Effector memory CD4-positive, alpha-beta T cell (primary cell): ENCODE measurements around the gene OVOL2.
A peak's percentile ranks its signal among the peaks of the same experiment; 100 is the strongest.

Experiments used
- DNase-seq, 3 donors: peaks; one replicate each; pipeline ENCODE4 v3.0.0-alpha.2; 2020
- H3K27ac ChIP-seq: 2 replicates; pipeline ENCODE4 v1.7.0; 2013; ENCODE audit warnings: mild to moderate bottlenecking, low read length, moderate library complexity; ENCODE audit not compliant: insufficient read depth, poor library complexity, severe bottlenecking
- H3K27me3 ChIP-seq: replicated peaks from 2 replicates; pipeline ENCODE4 v1.7.0; 2013; ENCODE audit warnings: mild to moderate bottlenecking, low read length; ENCODE audit not compliant: insufficient read depth, control insufficient read depth, poor library complexity, severe bottlenecking
- H3K36me3 ChIP-seq: 2 replicates; pipeline ENCODE4 v1.7.0; 2013; ENCODE audit warnings: mild to moderate bottlenecking, low read length, moderate library complexity; ENCODE audit not compliant: control insufficient read depth, insufficient read depth
- H3K4me1 ChIP-seq: 2 replicates; pipeline ENCODE4 v1.7.0; 2013; ENCODE audit warnings: low read length, mild to moderate bottlenecking; ENCODE audit not compliant: control insufficient read depth, insufficient read depth, poor library complexity, severe bottlenecking
- H3K4me3 ChIP-seq: 2 replicates; pipeline ENCODE4 v1.7.0; 2013; ENCODE audit warnings: low read length, low read depth, mild to moderate bottlenecking; ENCODE audit not compliant: insufficient read depth, poor library complexity, severe bottlenecking
- H3K9me3 ChIP-seq: 2 replicates; pipeline ENCODE4 v1.7.0; 2013; ENCODE audit warnings: mild to moderate bottlenecking, low read length, moderate library complexity; ENCODE audit not compliant: control insufficient read depth

OVOL2 gene

DNA sequence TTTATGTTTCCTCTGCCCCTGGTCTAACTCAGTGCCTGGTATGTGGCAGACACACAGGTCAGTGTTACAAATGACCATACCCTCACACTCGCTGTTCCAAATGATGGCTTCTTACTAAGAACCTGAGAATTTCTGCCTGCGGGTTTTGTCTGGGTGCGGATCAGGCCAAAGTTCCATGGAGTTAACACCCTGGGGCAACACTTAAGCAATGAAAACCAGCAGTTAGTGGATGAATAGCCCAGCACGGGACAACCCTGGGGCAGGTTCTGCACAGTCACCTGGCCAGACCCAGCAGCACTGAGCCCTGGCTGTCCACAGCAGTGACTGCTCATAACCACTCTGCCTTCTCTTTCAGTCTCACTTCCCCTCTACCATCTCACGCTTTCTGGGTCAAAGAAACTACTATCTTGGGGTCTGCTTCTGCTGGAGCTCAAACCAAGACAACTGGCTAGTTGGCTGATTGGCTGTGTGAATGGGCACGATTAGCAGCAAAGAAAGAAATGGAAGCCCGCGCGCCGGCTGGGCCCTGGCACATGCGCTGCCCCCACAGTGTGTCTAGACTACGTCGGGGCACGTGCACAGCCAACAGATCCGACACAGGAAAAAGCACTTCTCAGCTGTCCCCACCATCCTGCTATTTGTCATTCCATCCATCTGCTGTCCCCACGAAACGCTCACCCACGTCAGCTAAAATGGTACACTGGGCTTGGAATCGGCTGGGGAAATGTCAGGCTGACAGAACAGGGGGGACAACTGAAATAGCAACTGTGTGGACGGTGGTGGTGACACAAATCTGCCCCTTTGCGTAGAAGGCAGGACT, 52.3 kb downstream of the OVOL2 start:
- no peak for DNase-seq
- Histone ChIP-seq H3K36me3 (no peaks in the 10 kb centered on the region), H3K9me3 (no peaks in the 10 kb centered on the region), H3K4me3 (no peak overlapping the region), H3K4me1 (no peaks in the 10 kb centered on the region), H3K27ac (no peak overlapping the region), H3K27me3 (no peaks in the 10 kb centered on the region)

DNA sequence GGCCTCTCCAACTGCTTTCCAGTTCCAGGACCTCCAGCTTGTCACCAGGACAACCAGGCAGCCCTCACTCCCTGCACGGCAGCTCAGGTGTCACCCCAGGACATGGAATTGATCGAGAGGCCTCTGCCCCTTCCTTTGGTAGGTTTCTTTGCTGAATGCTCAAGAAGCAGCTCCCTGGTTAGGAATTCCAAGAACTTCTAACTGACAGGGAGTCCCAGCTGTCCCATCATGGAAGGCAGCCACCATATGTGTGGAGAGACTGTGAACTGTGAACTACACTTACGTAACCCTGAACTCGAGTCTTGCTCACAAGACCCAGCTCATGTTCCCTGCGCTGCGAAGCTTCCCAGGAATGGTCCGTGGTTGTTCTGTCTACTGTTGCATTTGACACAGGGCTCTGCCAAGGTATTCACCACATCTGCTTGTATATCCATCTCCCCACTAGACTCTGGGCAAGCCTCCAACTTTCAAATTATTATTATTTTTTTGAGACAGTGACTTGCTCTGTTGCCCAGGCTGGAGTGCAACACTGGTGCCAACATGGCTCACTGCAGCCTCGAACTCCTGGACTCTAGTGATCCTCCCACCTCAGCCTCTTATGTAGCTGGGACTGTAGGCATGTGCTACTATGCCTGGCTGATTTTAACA, 53.2 kb downstream of the OVOL2 start:
- Histone ChIP-seq H3K9me3 (no peaks in the 10 kb centered on the region), H3K4me1 (no peaks in the 10 kb centered on the region), H3K4me3 (no peak overlapping the region), H3K27me3 (no peaks in the 10 kb centered on the region), H3K27ac (no peak overlapping the region), H3K36me3 (no peaks in the 10 kb centered on the region)
- no peak for DNase-seq

DNA sequence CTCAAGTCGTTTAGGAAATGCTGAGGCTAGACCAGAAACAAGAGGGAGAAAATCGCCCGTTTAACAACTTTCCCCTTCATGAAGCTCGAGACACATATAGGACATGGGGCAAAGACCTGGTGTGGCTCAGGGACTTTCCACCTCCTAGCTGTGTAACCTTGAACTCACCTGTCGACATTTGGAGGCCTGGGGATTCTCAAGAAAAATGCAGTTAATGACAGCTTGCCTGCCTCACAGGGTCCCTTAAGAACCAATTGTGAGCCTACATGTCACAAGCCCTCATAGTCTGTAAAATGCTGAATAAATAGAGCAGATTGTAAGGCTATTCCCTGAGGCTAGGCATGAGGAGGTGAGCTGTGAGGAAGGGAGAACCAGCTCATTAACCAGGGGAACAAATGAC, 53.8 kb downstream of the OVOL2 start:
- Histone ChIP-seq H3K36me3 (no peaks in the 10 kb centered on the region), H3K4me1 (no peaks in the 10 kb centered on the region), H3K9me3 (no peaks in the 10 kb centered on the region), H3K27me3 (no peaks in the 10 kb centered on the region), H3K4me3 (no peak overlapping the region), H3K27ac (no peak overlapping the region)
- no peak for DNase-seq

- no peak for DNase-seq
- H3K27me3 ChIP-seq = no peaks in the 10 kb centered on the region
- no peak overlapping the region for H3K27ac ChIP-seq
- H3K36me3 ChIP-seq = no peaks in the 10 kb centered on the region
- no peaks in the 10 kb centered on the region for H3K4me1 ChIP-seq
- no peaks in the 10 kb centered on the region for H3K9me3 ChIP-seq
- no peak overlapping the region for H3K4me3 ChIP-seq
These were observed 56.4 kb downstream of the OVOL2 start for GRCh38 chr20:18001131-18001921.

DNA sequence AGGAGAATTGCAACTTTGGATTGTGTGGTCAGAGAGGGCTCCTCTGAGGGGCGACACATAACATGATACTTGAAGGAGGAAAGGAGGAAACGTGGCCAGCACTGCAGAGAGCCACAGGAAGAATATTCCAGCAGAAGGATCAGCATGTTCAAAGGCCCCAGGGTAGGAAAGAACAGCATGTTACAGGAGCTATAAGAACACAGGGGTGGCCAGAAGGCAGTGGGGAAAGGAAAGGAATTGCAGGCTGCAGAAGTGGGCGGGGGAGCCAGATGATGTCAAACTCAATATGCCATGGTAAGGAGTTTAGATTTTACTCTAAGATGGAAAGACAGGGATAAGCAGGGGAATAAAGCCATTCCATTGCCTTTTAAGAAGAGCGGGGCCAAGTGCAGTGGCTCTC, 58.1 kb downstream of the OVOL2 start:
- H3K4me1 ChIP-seq = no peaks in the 10 kb centered on the region
- H3K36me3 ChIP-seq = no peaks in the 10 kb centered on the region
- no peak for DNase-seq
- H3K4me3 ChIP-seq = no peak overlapping the region
- no peaks in the 10 kb centered on the region for H3K9me3 ChIP-seq
- no peaks in the 10 kb centered on the region for H3K27me3 ChIP-seq
- H3K27ac ChIP-seq = no peak overlapping the region

DNA sequence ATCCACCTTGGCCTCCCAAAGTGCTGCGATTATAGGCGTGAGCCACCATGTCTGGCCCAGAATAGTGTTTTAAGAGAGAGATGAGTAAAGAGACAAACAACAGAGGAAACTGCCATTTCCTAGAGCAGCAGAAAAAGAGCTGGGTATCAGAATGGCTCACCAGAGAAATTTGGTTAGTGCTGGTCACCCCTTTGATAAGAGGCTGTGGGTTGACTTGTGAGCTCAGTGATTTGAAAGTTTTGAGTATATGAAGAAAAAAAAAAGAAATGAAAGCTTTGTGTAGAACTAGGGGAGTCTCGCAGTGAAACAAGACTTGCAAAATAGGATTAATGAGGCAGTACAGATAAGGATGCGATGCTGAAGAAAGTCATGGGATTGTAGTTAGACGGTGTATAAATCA, 59.3 kb downstream of the OVOL2 start:
- no peak for DNase-seq
- H3K9me3 ChIP-seq = no peaks in the 10 kb centered on the region
- no peaks in the 10 kb centered on the region for H3K27me3 ChIP-seq
- H3K36me3 ChIP-seq = no peaks in the 10 kb centered on the region
- no peak overlapping the region for H3K27ac ChIP-seq
- no peaks in the 10 kb centered on the region for H3K4me1 ChIP-seq
- no peak overlapping the region for H3K4me3 ChIP-seq

- peak in 1 of 3 donors; percentile 18 for DNase-seq
- Histone ChIP-seq H3K27me3 (no peaks in the 10 kb centered on the region), H3K4me3 (no peak overlapping the region), H3K27ac (no peak overlapping the region), H3K36me3 (no peaks in the 10 kb centered on the region), H3K9me3 (no peaks in the 10 kb centered on the region), H3K4me1 (no peaks in the 10 kb centered on the region)
These were observed 61.5 kb downstream of the OVOL2 start for GRCh38 chr20:17995967-17996819.

DNA sequence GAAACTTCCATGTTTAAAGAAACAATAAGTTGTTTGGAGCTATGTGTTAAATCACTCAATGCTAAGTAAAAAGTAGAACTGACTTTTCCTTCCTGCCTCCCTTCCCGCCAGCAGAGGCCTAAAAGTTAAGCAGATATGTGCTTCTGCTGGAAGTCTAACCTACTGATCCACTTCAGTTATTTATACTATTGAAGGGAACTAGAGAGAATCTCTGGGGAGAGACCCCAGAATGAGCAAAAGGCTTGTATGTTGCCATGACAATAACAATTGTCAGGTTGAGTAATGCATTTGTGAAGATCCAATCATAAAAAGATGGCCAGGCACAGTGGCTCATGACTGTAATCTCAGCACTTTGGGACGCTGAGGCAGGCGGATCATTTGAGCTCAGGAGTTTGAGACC, 64.2 kb downstream of the OVOL2 start:
- Histone ChIP-seq H3K36me3 (peaks cover 7% of the 10 kb centered on the region), H3K9me3 (no peaks in the 10 kb centered on the region), H3K4me3 (no peak overlapping the region), H3K27ac (no peak overlapping the region), H3K4me1 (no peaks in the 10 kb centered on the region), H3K27me3 (no peaks in the 10 kb centered on the region)
- DNase-seq = no peak

DNA sequence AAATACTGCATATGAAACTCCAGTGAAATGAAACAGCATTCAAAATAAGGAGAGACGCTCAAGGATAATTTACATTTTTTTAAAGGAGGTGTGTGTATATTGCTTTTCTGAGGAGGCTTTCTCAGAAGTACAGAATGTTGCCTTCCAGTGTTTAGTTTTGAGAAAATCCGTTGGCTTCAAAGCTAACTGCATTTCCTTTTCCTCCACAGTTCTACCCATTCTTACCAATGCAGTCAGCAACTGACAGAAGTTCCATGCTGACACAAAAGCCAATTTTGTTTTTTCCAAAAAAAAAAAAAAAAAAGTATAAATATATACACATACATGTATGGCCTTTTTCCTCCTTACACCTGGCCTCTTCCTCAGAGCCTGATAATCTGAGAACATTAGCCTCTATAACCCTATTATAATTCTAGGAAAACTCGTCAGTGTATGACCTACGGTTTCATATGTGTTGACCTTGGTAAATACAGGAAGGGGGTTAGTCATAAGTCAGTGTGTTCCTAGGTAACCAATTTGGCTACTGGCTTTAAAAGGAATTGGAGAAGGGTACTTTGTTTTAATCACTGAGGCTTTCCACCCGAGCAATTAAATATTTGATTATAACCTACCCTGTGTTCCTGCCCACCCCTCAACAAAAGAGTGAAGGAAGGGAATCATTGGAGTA, 64.7 kb downstream of the OVOL2 start:
- no peak for DNase-seq
- Histone ChIP-seq H3K27ac (no peak overlapping the region), H3K9me3 (no peaks in the 10 kb centered on the region), H3K36me3 (peaks cover 7% of the 10 kb centered on the region), H3K4me1 (no peaks in the 10 kb centered on the region), H3K4me3 (no peak overlapping the region), H3K27me3 (no peaks in the 10 kb centered on the region)
